Smooth muscle cell (in vitro differentiated cells): Measurements from ENCODE around the gene MC1R. TPM values are rescaled to one million over a fixed set of nuclear protein-coding genes. Genes with fewer than 3 reads are reported as not detected.
A peak's percentile ranks its signal among the peaks of the same experiment; 100 is the strongest.

Source experiments
- DNase-seq: peaks from one replicate; lab custom pipeline; 2025; ENCODE audit not compliant: unreplicated experiment; lab: John Stamatoyannopoulos, UW
- H2AFZ ChIP-seq: fragments of 200-600 bp; sonication (generic); 2 replicates; pipeline ENCODE4 v1.6.0; 2016; ENCODE audit warnings: antibody characterized with exemption, low read depth, mild to moderate bottlenecking
- H3F3A ChIP-seq: fragments of 200-600 bp; sonication (generic); 2 replicates; pipeline ENCODE4 v1.6.0; 2017; ENCODE audit warnings: antibody characterized with exemption, low read depth
- H3K27ac ChIP-seq: fragments of 200-600 bp; sonication (generic); 2 replicates; pipeline ENCODE4 v1.5.1; 2016; ENCODE audit warnings: low read depth, mild to moderate bottlenecking
- H3K27me3 ChIP-seq: fragments of 200-600 bp; sonication (generic); 2 replicates; pipeline ENCODE4 v1.6.1; 2016; ENCODE audit warnings: low read depth, mild to moderate bottlenecking
- H3K36me3 ChIP-seq: fragments of 200-600 bp; sonication (generic); 2 replicates; pipeline ENCODE4 v1.5.1; 2016; ENCODE audit warnings: low read depth
- H3K4me1 ChIP-seq: fragments of 200-600 bp; sonication (generic); 2 replicates; pipeline ENCODE4 v1.5.1; 2016; ENCODE audit warnings: low read depth
- H3K4me2 ChIP-seq: fragments of 200-600 bp; sonication (generic); 2 replicates; pipeline ENCODE4 v1.6.0; 2016; ENCODE audit warnings: mild to moderate bottlenecking
- H3K4me3 ChIP-seq: fragments of 200-600 bp; sonication (generic); 2 replicates; pipeline ENCODE4 v1.5.1; 2016; ENCODE audit warnings: mild to moderate bottlenecking
- H3K79me2 ChIP-seq: fragments of 200-600 bp; sonication (generic); 2 replicates; pipeline ENCODE4 v1.6.0; 2016; ENCODE audit warnings: low read depth, mild to moderate bottlenecking
- H3K9ac ChIP-seq: fragments of 200-600 bp; sonication (generic); 2 replicates; pipeline ENCODE4 v1.6.0; 2016; ENCODE audit warnings: low read depth
- H3K9me3 ChIP-seq: fragments of 200-600 bp; sonication (generic); replicated peaks from 2 replicates; pipeline ENCODE4 v1.5.1; 2016; ENCODE audit warnings: low read depth
- H4K20me1 ChIP-seq: fragments of 200-600 bp; sonication (generic); 2 replicates; pipeline ENCODE4 v1.6.0; 2016; ENCODE audit warnings: low read depth
- WGBS: methylation state at CpG from one replicate; pipeline ENCODE4 v1.1.7; 2016; ENCODE audit warnings: low lambda C conversion rate; 5-methylcytosine and 5-hydroxymethylcytosine counted together
- polyA plus RNA-seq: library from polyadenylated mRNA; unstranded; fragments of >200 nt; fragmentation: Nextera tagmentation; extraction: Ambion mirVana; gene quantifications from 2 replicates; pipeline ENCODE4 v1.2.1, GENCODE V29; 2016
- total RNA-seq: library from RNA; depleted of rRNA; stranded (reverse); fragments of >200 nt; gene quantifications from 2 replicates; pipeline ENCODE4 v1.2.3, GENCODE V29; 2014
- TF ChIP-seq, protein P1 (sequence below): fragments of 200-600 bp; sonication (generic); IDR thresholded peaks from 2 replicates; pipeline ENCODE4 v1.5.1; 2017; ENCODE audit warnings: borderline replicate concordance, mild to moderate bottlenecking, antibody characterized with exemption; ENCODE audit not compliant: insufficient read depth, poor library complexity, severe bottlenecking

Gene MC1R
- total and polyA plus RNA-seq, 2 experiments from 2014 or later, result 14.5 to 16.8 TPM

DNA sequence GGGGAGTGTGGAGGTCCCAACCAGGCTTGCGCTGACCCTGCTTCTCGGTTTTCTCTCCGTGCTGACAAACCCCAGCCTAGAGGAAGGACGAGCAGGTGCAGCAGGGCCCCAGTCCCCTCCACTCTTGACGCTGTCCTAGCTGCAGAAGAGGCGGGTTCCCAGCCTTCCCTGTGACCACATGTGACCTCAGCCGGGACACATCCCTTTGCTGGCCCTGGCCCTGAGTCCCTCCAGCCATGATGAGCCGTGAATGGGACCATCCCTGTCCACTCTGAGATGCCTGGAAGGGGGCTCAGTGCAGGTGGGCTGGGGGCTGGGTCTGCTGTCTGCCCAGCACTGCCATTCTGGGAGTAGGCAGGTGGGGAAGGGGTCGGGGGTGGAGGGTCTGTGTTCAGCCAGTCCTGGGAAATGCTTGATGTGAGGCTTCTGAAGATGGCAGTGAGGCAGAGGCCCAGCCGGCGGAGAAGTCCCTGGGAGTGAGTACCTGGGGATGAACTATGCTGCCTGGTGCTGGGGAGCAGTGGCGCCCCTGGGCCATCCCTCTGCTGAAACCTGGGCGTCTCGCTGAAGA, 2.6 kb downstream of the MC1R start:
- Histone ChIP-seq H3K4me3 (peak overlapping the region; percentile 81), H3F3A (peaks cover 23% of the 10 kb centered on the region), H3K9ac (no peak overlapping the region), H2AFZ (no peak overlapping the region), H3K4me1 (peaks cover 34% of the 10 kb centered on the region), H3K79me2 (peaks cover 35% of the 10 kb centered on the region), H3K9me3 (no peaks in the 10 kb centered on the region), H3K36me3 (no peaks in the 10 kb centered on the region), H4K20me1 (peaks cover 29% of the 10 kb centered on the region), H3K27ac (peak overlapping the region; percentile 99), H3K27me3 (no peaks in the 10 kb centered on the region), H3K4me2 (peak overlapping the region; percentile 98)
- TF ChIP-seq, protein P1, sequence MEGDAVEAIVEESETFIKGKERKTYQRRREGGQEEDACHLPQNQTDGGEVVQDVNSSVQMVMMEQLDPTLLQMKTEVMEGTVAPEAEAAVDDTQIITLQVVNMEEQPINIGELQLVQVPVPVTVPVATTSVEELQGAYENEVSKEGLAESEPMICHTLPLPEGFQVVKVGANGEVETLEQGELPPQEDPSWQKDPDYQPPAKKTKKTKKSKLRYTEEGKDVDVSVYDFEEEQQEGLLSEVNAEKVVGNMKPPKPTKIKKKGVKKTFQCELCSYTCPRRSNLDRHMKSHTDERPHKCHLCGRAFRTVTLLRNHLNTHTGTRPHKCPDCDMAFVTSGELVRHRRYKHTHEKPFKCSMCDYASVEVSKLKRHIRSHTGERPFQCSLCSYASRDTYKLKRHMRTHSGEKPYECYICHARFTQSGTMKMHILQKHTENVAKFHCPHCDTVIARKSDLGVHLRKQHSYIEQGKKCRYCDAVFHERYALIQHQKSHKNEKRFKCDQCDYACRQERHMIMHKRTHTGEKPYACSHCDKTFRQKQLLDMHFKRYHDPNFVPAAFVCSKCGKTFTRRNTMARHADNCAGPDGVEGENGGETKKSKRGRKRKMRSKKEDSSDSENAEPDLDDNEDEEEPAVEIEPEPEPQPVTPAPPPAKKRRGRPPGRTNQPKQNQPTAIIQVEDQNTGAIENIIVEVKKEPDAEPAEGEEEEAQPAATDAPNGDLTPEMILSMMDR, result no peak
- no peak for DNase-seq
- WGBS, result 38% methylated on average over 14 of the region's 14 CpGs

DNA sequence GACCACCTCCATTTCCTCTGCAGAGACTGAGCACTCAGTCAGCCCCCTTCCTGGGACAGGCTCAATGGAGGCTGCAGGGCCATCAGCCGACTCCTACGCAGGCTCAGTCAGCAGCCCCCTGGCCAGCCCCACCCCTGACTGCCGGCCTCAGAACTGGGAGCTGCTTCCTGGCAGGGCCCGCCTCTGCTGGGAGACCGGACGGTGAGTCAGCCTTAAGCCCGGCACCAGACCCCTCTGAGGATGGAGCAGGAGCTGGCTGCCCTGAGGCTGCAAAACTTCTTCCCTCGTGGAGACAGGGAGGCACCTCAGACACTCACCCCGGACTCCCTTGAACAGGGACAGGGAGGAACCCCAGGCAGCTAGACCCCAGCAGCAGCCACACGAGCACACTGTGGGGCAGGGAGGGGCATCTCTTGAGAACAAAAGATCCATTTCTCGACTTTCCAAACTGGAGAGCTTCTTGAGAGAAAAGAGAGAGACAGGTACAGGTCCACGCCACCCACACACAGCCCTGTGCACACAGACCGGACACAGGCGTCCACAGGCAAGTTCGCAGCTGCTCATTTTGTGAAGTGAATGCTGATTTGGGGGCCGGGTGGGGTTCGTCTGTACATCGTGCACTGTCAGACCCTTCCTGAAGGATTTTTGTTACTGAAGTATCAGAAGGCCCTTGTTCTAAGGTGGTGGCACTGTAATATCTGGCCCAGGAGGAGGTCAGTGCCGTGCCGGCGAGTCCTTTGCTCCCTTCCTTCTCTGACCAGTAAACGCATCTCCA, 3.2 kb downstream of the MC1R start:
- H3K79me2 ChIP-seq, result peaks cover 42% of the 10 kb centered on the region
- H4K20me1 ChIP-seq, result peaks cover 35% of the 10 kb centered on the region
- H3K9ac ChIP-seq, result peak overlapping the region; percentile 93
- no peaks in the 10 kb centered on the region for H3K27me3 ChIP-seq
- peak overlapping the region; percentile 99 for H3K27ac ChIP-seq
- H3K9me3 ChIP-seq, result no peaks in the 10 kb centered on the region
- 1% methylated on average over 22 of the region's 22 CpGs for WGBS
- H3K4me2 ChIP-seq, result peak overlapping the region; percentile 98
- H3F3A ChIP-seq, result peaks cover 23% of the 10 kb centered on the region
- peaks cover 34% of the 10 kb centered on the region for H3K4me1 ChIP-seq
- no peaks in the 10 kb centered on the region for H3K36me3 ChIP-seq
- H2AFZ ChIP-seq, result no peak overlapping the region
- TF ChIP-seq, protein P1, result no peak
- peak; percentile 74 for DNase-seq
- H3K4me3 ChIP-seq, result peak overlapping the region; percentile 81

DNA sequence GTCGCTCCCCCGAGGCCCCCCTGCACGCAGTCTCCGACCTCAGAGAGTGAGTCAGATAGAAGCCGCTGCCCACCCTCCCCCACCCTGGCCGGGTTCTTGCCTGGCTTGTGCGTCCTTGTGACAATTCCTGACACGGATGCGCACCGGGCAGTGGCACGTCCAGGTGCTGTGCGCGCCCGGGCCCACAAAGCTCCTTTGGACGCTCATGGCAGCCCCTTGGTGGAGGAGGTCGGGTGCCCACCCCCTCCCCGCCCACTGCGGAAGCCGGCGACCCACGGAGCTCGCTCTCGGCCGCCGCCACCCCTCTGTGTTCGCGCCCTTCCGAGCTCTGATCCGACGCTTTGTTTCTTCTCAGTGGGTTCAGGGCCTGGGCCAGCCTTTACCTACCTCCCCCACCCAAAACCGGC, 3.8 kb downstream of the MC1R start:
- peak overlapping the region; percentile 97 for H3K4me2 ChIP-seq
- peaks cover 41% of the 10 kb centered on the region for H4K20me1 ChIP-seq
- DNase-seq, result peak; percentile 89
- peak overlapping the region; percentile 93 for H3K9ac ChIP-seq
- H3K4me3 ChIP-seq, result peak overlapping the region; percentile 81
- no peaks in the 10 kb centered on the region for H3K27me3 ChIP-seq
- peaks cover 32% of the 10 kb centered on the region for H3K4me1 ChIP-seq
- TF ChIP-seq, protein P1, result no peak
- no peak overlapping the region for H2AFZ ChIP-seq
- H3F3A ChIP-seq, result peaks cover 22% of the 10 kb centered on the region
- no peaks in the 10 kb centered on the region for H3K36me3 ChIP-seq
- H3K9me3 ChIP-seq, result no peaks in the 10 kb centered on the region
- H3K27ac ChIP-seq, result peak overlapping the region; percentile 99
- 1% methylated on average over 27 of the region's 31 CpGs for WGBS
- peaks cover 48% of the 10 kb centered on the region for H3K79me2 ChIP-seq
